ENCODE results near the gene SPACA4. TPM values are rescaled to one million over a fixed set of nuclear protein-coding genes. Genes with fewer than 3 reads are reported as not detected.

The SPACA4 gene
- total RNA-seq, 1 experiment from 2014 or later: not detected

GRCh38 chr19:48623556-48624066, 17.1 kb downstream of the SPACA4 start:
- intact Hi-C loops (cut with micrococcal nuclease; ENCODE audit: unreplicated experiment): no loop called here
- Histone ChIP-seq H4K20me1 (ENCODE audit: insufficient read depth) (no peaks in the 10 kb centered on the region; the same call in 1 of the 2 replicates), H3K36me3 (ENCODE audit: low read depth) (no peaks in the 10 kb centered on the region), H3K27me3 (ENCODE audit: insufficient read depth, low read depth) (no peaks in the 10 kb centered on the region), H3K79me2 (ENCODE audit: low read depth) (peaks cover 13% of the 10 kb centered on the region), H3K4me2 (no peak overlapping the region), H3K9me3 (ENCODE audit: insufficient read depth, low read depth) (no peaks in the 10 kb centered on the region), H2AFZ (no peak overlapping the region), H3F3A (ENCODE audit: insufficient read depth, low read depth) (peaks cover 74% of the 10 kb centered on the region), H3K27ac (no peak overlapping the region), H3K9me2 (ENCODE audit: insufficient read depth) (no peaks in the 10 kb centered on the region), H3K4me1 (replicated peaks; ENCODE audit: insufficient read depth) (peaks cover 31% of the 10 kb centered on the region), H3K4me3 (no peak overlapping the region)
- TF ChIP-seq EZH2 (IDR thresholded peaks at IDR 0.05; ENCODE audit: low read depth) (no peak), CTCF (conservative IDR thresholded peaks at IDR 0.05) (no peak)
- no TSS peak for BruUV-seq (replicated peaks)
- CTCF ChIA-PET: no interaction called here
- POLR2A ChIA-PET (ENCODE audit: unreplicated experiment): interaction anchor here (0.5 kb wide), 1 partner anchor 1018 kb away, joined by 3 read pairs; the partner anchor contains the start of gene SCAF1
- no peak for DNase-seq

- no peaks in the 10 kb centered on the region for H3K36me3 ChIP-seq (ENCODE audit: low read depth)
- H4K20me1 ChIP-seq (ENCODE audit: insufficient read depth): no peaks in the 10 kb centered on the region
- TF ChIP-seq EZH2 (IDR thresholded peaks at IDR 0.05; ENCODE audit: low read depth) (no peak), CTCF (conservative IDR thresholded peaks at IDR 0.05) (no peak)
- DNase-seq: no peak
- peaks cover 70% of the 10 kb centered on the region for H3F3A ChIP-seq (ENCODE audit: insufficient read depth, low read depth)
- H3K4me1 ChIP-seq (replicated peaks; ENCODE audit: insufficient read depth): peaks cover 32% of the 10 kb centered on the region
- intact Hi-C loops (cut with micrococcal nuclease; ENCODE audit: unreplicated experiment): no loop called here
- H3K4me2 ChIP-seq: no peak overlapping the region
- H3K9me2 ChIP-seq (ENCODE audit: insufficient read depth): no peaks in the 10 kb centered on the region
- H3K79me2 ChIP-seq (ENCODE audit: low read depth): peaks cover 9% of the 10 kb centered on the region
- ChIA-PET CTCF (no interaction called here), POLR2A (ENCODE audit: unreplicated experiment) (interaction anchor here (0.5 kb wide), 1 partner anchor 1018 kb away, joined by 3 read pairs; the partner anchor contains the start of gene SCAF1)
- no peak overlapping the region for H3K4me3 ChIP-seq
- no peaks in the 10 kb centered on the region for H3K27me3 ChIP-seq (ENCODE audit: insufficient read depth, low read depth)
- no peak overlapping the region for H3K27ac ChIP-seq
- no peaks in the 10 kb centered on the region for H3K9me3 ChIP-seq (ENCODE audit: insufficient read depth, low read depth)
- no TSS peak for BruUV-seq (replicated peaks)
- H2AFZ ChIP-seq: no peak overlapping the region
These were observed 17.6 kb downstream of the SPACA4 start for GRCh38 chr19:48624067-48624594.

- H3K36me3 ChIP-seq (ENCODE audit: low read depth): no peaks in the 10 kb centered on the region
- TF ChIP-seq EZH2 (IDR thresholded peaks at IDR 0.05; ENCODE audit: low read depth): no peak
- TF ChIP-seq CTCF (conservative IDR thresholded peaks at IDR 0.05): no peak
- ChIA-PET CTCF (no interaction called here), POLR2A (ENCODE audit: unreplicated experiment) (no interaction called here)
- H2AFZ ChIP-seq: no peak overlapping the region
- peaks cover 27% of the 10 kb centered on the region for H3K4me1 ChIP-seq (replicated peaks; ENCODE audit: insufficient read depth)
- H3K27ac ChIP-seq: no peak overlapping the region
- H3K9me3 ChIP-seq (ENCODE audit: insufficient read depth, low read depth): no peaks in the 10 kb centered on the region
- H3K4me3 ChIP-seq: no peak overlapping the region
- BruUV-seq (replicated peaks): no TSS peak
- H3F3A ChIP-seq (ENCODE audit: insufficient read depth, low read depth): peaks cover 72% of the 10 kb centered on the region
- DNase-seq: no peak
- H3K4me2 ChIP-seq: no peak overlapping the region
- H4K20me1 ChIP-seq (ENCODE audit: insufficient read depth): no peaks in the 10 kb centered on the region
- no peaks in the 10 kb centered on the region for H3K27me3 ChIP-seq (ENCODE audit: insufficient read depth, low read depth)
- intact Hi-C loops (cut with micrococcal nuclease; ENCODE audit: unreplicated experiment): no loop called here
- peaks cover 3% of the 10 kb centered on the region for H3K79me2 ChIP-seq (ENCODE audit: low read depth)
- no peaks in the 10 kb centered on the region for H3K9me2 ChIP-seq (ENCODE audit: insufficient read depth)
These were observed 18.5 kb downstream of the SPACA4 start for GRCh38 chr19:48624791-48625723.
